ENCODE data around the gene PPIL6. TPM values are rescaled to one million over a fixed set of nuclear protein-coding genes. Genes with fewer than 3 reads are reported as not detected.
"Not testable (repeated sequence)": the region's sequence is repeated elsewhere in the genome, so short reads cannot be mapped to it uniquely, and the experiment has no call there.

The PPIL6 gene
- total RNA-seq, 2 experiments from 2014 or later = 0.84 to 1.3 TPM

DNA sequence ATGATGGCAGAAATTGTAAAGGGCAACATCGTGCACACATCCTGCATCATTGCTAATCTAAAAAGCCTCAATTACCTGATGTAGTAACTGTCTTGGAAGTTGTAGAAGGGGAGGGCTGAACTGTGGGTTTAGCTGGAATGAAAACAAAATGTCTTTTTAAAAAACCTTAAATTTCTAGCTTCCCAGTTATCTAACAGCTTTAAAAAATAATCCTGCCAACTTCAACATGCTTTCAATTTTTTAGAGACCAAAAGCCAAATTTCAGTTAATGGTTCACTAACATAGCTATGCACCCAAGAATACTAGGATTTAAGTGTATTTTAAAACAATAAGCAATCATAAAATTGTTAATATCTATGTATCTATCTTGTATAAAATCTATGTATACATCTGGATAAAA is 70.1 kb downstream of the PPIL6 start:
- no peak overlapping the region for H3K4me3 ChIP-seq (ENCODE audit: low read length)
- peaks cover 15% of the 10 kb centered on the region for H3K4me1 ChIP-seq (ENCODE audit: insufficient read depth, low read length)
- ATAC-seq (ENCODE audit: poor library complexity) = no peak
- CTCF ChIA-PET = interaction anchor here (1.4 to 1.5 kb wide), 2 partner anchors 13 to 183 kb away, joined by 3 to 6 read pairs; no protein-coding TSS in a partner anchor
- H3K27me3 ChIP-seq (ENCODE audit: control insufficient read depth in 1 of 2, insufficient read depth in 2 of 2, low read length in 2 of 2) = no peaks in the 10 kb centered on the region
- H3K9me3 ChIP-seq (ENCODE audit: control insufficient read depth in 1 of 2, insufficient read depth in 1 of 2, low read length in 2 of 2) = no peaks in the 10 kb centered on the region
- peaks cover 92% of the 10 kb centered on the region for H3K36me3 ChIP-seq (ENCODE audit: insufficient read depth, low read length)
- H3K4me3 Mint-ChIP-seq = no peak overlapping the region
- no peak overlapping the region for H3K27ac ChIP-seq (ENCODE audit: low read depth in 1 of 2, low read length in 2 of 2)
- TF ChIP-seq, protein P1, sequence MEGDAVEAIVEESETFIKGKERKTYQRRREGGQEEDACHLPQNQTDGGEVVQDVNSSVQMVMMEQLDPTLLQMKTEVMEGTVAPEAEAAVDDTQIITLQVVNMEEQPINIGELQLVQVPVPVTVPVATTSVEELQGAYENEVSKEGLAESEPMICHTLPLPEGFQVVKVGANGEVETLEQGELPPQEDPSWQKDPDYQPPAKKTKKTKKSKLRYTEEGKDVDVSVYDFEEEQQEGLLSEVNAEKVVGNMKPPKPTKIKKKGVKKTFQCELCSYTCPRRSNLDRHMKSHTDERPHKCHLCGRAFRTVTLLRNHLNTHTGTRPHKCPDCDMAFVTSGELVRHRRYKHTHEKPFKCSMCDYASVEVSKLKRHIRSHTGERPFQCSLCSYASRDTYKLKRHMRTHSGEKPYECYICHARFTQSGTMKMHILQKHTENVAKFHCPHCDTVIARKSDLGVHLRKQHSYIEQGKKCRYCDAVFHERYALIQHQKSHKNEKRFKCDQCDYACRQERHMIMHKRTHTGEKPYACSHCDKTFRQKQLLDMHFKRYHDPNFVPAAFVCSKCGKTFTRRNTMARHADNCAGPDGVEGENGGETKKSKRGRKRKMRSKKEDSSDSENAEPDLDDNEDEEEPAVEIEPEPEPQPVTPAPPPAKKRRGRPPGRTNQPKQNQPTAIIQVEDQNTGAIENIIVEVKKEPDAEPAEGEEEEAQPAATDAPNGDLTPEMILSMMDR (IDR thresholded peaks at IDR 0.05) = no peak
- POLR2A ChIA-PET = interaction anchor here (1.8 to 2.1 kb wide), 2 partner anchors 9 to 13 kb away, joined by 7 to 9 read pairs; partner anchors contain the start of gene CD164
- H3K27me3 Mint-ChIP-seq = no peaks in the 10 kb centered on the region
- peaks cover 64% of the 10 kb centered on the region for H3K4me1 Mint-ChIP-seq (ENCODE audit: low read depth)
- no peak overlapping the region for H3K27ac Mint-ChIP-seq
- peaks cover 97% of the 10 kb centered on the region for H3K36me3 Mint-ChIP-seq (ENCODE audit: low read depth)
- no peak for DNase-seq
- intact Hi-C loops (cut with DNase I, micrococcal nuclease) = loop anchor here in 1 of 2 experiments (10.0 kb wide), 2 partner anchors 536 to 804 kb away; partner anchors contain the start of gene WASF1
- no peaks in the 10 kb centered on the region for H3K9me3 Mint-ChIP-seq

DNA sequence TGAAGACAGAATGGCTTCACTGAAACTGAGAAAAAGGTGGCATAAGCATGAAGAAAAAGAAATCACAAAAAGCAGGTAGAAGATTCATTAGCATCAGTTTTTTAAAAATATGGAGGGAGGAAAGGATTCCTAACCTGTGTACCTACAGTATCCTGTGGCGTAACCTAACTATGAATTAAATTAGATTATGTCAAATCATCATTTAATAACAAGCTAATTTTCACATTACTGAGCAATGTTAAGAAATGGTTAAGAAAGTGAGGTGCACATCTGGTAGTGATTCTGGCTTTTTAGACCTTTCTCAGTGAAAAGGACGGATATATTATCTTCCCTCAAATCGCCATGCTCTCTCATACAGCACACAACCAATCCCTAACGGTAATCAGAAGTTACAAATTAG is 70.7 kb downstream of the PPIL6 start:
- TF ChIP-seq, protein P1 (IDR thresholded peaks at IDR 0.05) = no peak
- Histone ChIP-seq H3K4me3 (ENCODE audit: low read length) (no peak overlapping the region), H3K4me1 (ENCODE audit: insufficient read depth, low read length) (peaks cover 15% of the 10 kb centered on the region), H3K9me3 (ENCODE audit: control insufficient read depth in 1 of 2, insufficient read depth in 1 of 2, low read length in 2 of 2) (no peaks in the 10 kb centered on the region), H3K27ac (ENCODE audit: low read depth in 1 of 2, low read length in 2 of 2) (no peak overlapping the region), H3K36me3 (ENCODE audit: insufficient read depth, low read length) (peaks cover 92% of the 10 kb centered on the region), H3K27me3 (ENCODE audit: control insufficient read depth in 1 of 2, insufficient read depth in 2 of 2, low read length in 2 of 2) (no peaks in the 10 kb centered on the region)
- H3K9me3 Mint-ChIP-seq = no peaks in the 10 kb centered on the region
- peaks cover 97% of the 10 kb centered on the region for H3K36me3 Mint-ChIP-seq (ENCODE audit: low read depth)
- no peak overlapping the region for H3K27ac Mint-ChIP-seq
- H3K27me3 Mint-ChIP-seq = no peaks in the 10 kb centered on the region
- intact Hi-C loops (cut with DNase I, micrococcal nuclease) = loop anchor here in 1 of 2 experiments (10.0 kb wide), 2 partner anchors 535 to 805 kb away; partner anchors contain the start of gene WASF1
- no peak overlapping the region for H3K4me3 Mint-ChIP-seq
- H3K4me1 Mint-ChIP-seq (ENCODE audit: low read depth) = peaks cover 62% of the 10 kb centered on the region
- ATAC-seq (ENCODE audit: poor library complexity) = no peak
- DNase-seq = no peak
- POLR2A ChIA-PET = interaction anchor here (1.8 to 2.1 kb wide), 2 partner anchors 10 to 13 kb away, joined by 7 to 9 read pairs; partner anchors contain the start of gene CD164
- CTCF ChIA-PET = interaction anchor here (1.5 kb wide), 1 partner anchor 13 kb away, joined by 6 read pairs; no protein-coding TSS in a partner anchor

- peaks cover 74% of the 10 kb centered on the region for H3K36me3 ChIP-seq (ENCODE audit: insufficient read depth, low read length)
- H3K27me3 Mint-ChIP-seq; H3K27ac Mint-ChIP-seq; H3K4me1 ChIP-seq (ENCODE audit: insufficient read depth, low read length); CTCF ChIA-PET; H3K9me3 ChIP-seq (ENCODE audit: control insufficient read depth in 1 of 2, insufficient read depth in 1 of 2, low read length in 2 of 2); DNase-seq; H3K27ac ChIP-seq (ENCODE audit: low read depth in 1 of 2, low read length in 2 of 2); ATAC-seq (ENCODE audit: poor library complexity); H3K4me3 Mint-ChIP-seq; H3K4me3 ChIP-seq (ENCODE audit: low read length); H3K9me3 Mint-ChIP-seq; H3K27me3 ChIP-seq (ENCODE audit: control insufficient read depth in 1 of 2, insufficient read depth in 2 of 2, low read length in 2 of 2); intact Hi-C loops (cut with DNase I, micrococcal nuclease): not testable (repeated sequence)
- Mint-ChIP-seq H3K36me3 (ENCODE audit: low read depth) (peaks cover 98% of the 10 kb centered on the region), H3K4me1 (ENCODE audit: low read depth) (peaks cover 35% of the 10 kb centered on the region)
- POLR2A ChIA-PET = interaction anchor here (2.8 kb wide), 1 partner anchor 18 kb away, joined by 18 read pairs; the partner anchor contains the start of gene CD164
These were observed 75.9 kb downstream of the PPIL6 start for GRCh38 chr6:109364382-109365078.

All from CD4-positive, alpha-beta T cell (primary cell).